ENCODE results near the gene FBXO47.
A peak's percentile ranks its signal among the peaks of the same experiment; 100 is the strongest.

Gene FBXO47

GRCh38 chr17:39012725-39013124 lies 45.5 kb upstream of the FBXO47 start:
- H3K4me3 ChIP-seq (ENCODE audit: control insufficient read depth, low read depth, low read length): no peak overlapping the region
- no peak for DNase-seq (ENCODE audit: low read depth)
- TF ChIP-seq, protein P1, sequence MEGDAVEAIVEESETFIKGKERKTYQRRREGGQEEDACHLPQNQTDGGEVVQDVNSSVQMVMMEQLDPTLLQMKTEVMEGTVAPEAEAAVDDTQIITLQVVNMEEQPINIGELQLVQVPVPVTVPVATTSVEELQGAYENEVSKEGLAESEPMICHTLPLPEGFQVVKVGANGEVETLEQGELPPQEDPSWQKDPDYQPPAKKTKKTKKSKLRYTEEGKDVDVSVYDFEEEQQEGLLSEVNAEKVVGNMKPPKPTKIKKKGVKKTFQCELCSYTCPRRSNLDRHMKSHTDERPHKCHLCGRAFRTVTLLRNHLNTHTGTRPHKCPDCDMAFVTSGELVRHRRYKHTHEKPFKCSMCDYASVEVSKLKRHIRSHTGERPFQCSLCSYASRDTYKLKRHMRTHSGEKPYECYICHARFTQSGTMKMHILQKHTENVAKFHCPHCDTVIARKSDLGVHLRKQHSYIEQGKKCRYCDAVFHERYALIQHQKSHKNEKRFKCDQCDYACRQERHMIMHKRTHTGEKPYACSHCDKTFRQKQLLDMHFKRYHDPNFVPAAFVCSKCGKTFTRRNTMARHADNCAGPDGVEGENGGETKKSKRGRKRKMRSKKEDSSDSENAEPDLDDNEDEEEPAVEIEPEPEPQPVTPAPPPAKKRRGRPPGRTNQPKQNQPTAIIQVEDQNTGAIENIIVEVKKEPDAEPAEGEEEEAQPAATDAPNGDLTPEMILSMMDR (IDR thresholded peaks at IDR 0.05; ENCODE audit: control insufficient read depth, insufficient read depth, low read depth, low read length, missing control alignments): no peak

- no peak overlapping the region for H3K4me3 ChIP-seq (ENCODE audit: control insufficient read depth, low read depth, low read length)
- no peak for DNase-seq (ENCODE audit: low read depth)
- TF ChIP-seq, protein P1 (IDR thresholded peaks at IDR 0.05; ENCODE audit: control insufficient read depth, insufficient read depth, low read depth, low read length, missing control alignments): no peak
Observed at GRCh38 chr17:39011907-39012468, 44.8 kb upstream of the FBXO47 start.

GRCh38 chr17:39009581-39010001 lies 42.4 kb upstream of the FBXO47 start:
- no peak for DNase-seq (ENCODE audit: low read depth)
- no peak overlapping the region for H3K4me3 ChIP-seq (ENCODE audit: control insufficient read depth, low read depth, low read length)
- TF ChIP-seq, protein P1 (IDR thresholded peaks at IDR 0.05; ENCODE audit: control insufficient read depth, insufficient read depth, low read depth, low read length, missing control alignments): no peak

- no peak overlapping the region for H3K4me3 ChIP-seq (ENCODE audit: control insufficient read depth, low read depth, low read length)
- TF ChIP-seq, protein P1 (IDR thresholded peaks at IDR 0.05; ENCODE audit: control insufficient read depth, insufficient read depth, low read depth, low read length, missing control alignments): no peak
- DNase-seq (ENCODE audit: low read depth): no peak
Observed at GRCh38 chr17:39008633-39009032, 41.4 kb upstream of the FBXO47 start.

DNA sequence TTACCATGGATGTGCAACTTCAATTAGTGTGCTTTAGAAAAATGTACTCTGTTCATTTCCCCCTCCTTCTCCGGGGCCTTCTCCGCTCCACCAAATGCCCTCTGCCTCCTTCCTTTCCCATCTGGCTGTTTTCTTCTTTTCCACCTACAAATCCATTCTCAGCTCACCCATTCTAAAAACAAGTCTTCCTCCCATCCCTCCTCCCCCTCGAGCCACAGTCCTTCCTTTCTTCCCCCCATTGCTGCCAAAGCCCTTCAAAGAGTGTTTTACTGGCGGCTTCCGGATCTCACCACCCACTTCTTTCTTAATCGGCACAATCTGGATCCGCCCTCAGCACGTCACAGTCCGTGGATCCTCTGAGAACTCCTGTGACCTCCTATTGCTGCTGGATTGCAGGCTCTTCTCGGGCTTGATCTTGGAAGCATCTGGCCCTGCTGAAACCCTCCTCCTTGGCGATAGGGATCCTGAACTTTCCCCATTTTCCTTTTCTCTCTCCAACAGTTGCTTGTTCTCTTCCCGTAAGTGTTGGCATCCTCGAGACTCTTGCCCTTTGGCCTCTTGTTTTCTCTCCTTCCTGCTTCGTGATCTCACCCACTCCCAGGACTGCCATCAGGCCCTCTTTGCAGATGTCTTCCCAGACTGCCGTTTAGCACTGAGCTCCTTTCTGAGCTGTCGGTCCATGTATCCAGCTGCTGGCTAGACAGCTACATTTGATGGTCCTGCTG lies 36.0 kb upstream of the FBXO47 start:
- no peak overlapping the region for H3K4me3 ChIP-seq (ENCODE audit: control insufficient read depth, low read depth, low read length)
- DNase-seq (ENCODE audit: low read depth): peak; percentile 46
- TF ChIP-seq, protein P1 (IDR thresholded peaks at IDR 0.05; ENCODE audit: control insufficient read depth, insufficient read depth, low read depth, low read length, missing control alignments): no peak

DNA sequence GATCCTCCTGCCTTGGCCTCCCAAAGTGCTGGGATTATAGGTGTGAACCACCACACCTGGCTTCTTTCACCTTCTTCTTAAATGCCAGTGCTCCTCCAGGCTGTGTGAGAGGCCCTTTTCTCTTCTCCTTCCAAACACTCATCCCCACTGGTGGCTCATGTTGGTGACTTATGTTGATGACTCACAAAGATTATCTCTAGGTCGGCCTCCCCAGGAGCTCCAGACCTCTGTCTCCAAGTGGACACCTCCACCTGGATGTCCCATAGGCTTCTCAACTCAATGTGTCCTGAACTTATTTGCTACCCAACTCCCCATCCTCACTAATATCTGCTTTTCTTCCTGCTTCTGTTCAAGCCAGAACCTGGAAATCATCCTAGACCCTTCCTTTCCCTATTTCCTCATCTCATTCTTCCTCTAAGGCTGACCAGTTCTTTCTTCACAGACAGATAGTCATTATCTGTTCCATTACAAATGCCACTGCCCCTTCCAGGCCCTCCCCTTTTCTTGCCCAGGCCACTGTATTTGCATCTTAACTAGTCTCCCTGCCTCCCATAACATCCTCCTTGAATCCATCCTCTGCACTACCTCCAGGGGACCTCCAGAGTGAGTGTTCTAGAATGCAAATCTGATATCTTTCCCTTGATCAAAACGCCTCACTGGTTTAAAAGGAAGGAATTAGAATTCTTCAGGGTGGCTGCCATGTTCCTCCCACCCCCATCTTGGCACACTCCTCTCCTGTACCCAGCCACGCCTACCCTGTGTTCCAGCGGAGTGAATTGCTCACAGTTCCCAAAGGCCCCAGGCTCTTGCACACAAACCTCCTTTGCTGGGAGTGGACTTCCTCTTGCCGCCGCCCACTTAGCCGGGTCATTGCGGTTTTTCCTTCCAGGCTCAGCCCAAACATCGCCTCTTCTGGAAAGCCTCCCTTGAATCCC lies 34.8 kb upstream of the FBXO47 start:
- DNase-seq (ENCODE audit: low read depth): peak; percentile 52
- TF ChIP-seq, protein P1 (IDR thresholded peaks at IDR 0.05; ENCODE audit: control insufficient read depth, insufficient read depth, low read depth, low read length, missing control alignments): no peak
- no peak overlapping the region for H3K4me3 ChIP-seq (ENCODE audit: control insufficient read depth, low read depth, low read length)

Data from AG09309 (cell line).